GM21447 (cell line): ENCODE data around the gene SGCD.

Source experiments
- ATAC-seq: cut with Tn5 transposase; IDR thresholded peaks from one replicate; pipeline ENCODE4 v1.9.1; 2021; ENCODE audit not compliant: unreplicated experiment

The SGCD gene

DNA sequence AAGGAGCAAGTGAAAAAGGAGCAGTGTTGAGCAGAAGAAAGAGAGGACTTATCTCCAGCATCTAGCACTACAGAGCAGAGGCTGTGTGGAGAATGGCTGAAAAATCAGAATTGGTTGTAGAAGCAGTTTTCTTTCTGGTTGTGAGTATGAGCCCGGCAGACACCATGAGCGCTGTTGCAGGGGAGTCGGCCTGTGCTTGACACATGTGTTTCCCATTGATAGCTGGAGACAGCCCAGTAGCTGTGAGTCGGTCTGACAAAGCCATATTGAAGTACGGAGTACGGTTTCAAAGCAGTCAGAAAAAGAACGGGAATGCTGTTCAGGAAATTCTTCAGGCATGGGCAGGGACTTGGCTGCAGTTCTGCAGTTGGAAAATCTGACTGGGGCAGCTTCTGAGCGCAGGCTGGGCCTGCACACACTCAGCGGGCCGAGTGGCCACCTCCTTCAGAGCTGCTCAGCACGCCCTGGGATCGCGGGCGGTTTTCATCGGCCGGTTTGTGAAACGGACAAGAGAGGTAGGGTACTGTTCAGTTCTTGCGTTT lies at the start of gene SGCD:
Gene SGCD, plus strand, starts transcription at position 447 of the 542 bp plus-strand sequence.
- no peak for ATAC-seq

DNA sequence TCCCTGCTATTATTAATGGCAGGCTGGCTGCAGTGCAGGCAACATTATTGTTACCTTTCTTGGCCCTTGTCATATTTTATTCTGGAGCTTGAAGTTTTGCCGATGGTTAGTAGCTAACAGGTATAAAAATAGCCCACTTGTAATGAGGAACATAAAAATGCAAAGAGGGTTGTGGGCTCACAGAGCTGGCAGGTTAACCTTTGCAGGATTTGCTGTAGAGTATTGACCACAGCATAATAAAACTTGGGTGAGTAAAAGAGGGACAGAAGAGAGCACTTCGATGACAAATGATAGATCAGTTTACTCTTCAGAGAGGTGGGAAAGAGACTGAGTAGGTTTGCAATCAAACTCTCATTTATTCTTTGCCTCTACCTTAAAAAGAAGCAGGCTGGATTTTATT lies 49.7 kb upstream of the SGCD start:
- ATAC-seq = no peak

DNA sequence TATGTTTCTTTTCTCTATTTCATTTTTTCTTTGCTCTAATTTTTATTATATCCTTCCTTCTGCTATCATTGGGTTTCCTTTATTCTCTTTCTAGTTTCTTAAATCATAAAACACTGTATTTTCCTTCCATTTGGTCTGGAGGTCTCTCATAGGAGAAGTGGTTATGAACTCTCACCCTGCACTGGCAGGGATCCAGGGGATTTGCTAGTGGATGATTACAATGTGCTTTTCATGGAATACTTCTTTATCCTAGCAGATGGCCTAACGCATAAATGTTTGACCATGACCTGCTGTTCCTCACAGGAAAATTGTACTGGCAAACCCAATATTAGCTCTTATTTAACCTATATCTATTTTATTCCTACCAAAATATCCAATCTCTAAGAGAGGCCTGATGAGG lies 31.5 kb upstream of the SGCD start:
- no peak for ATAC-seq

DNA sequence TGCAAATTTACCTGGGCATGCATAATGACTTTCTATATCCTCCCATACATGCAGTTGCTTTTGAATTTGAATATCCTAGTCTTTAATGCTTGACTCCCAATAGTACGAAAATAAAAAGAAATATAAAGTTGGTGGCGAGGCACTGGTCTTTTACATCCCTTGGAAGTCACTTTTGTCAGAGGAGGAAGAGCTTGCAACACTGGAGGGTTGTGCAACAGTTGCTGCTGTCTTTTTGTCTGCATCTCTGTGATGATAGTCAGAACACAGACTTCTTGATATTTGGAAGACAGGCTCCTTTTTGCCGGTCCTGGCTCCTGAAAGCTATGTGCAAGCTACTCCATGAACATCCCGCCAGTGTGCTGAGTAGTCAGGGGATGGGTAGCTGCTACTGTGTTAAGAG lies 16.8 kb upstream of the SGCD start:
- no peak for ATAC-seq

DNA sequence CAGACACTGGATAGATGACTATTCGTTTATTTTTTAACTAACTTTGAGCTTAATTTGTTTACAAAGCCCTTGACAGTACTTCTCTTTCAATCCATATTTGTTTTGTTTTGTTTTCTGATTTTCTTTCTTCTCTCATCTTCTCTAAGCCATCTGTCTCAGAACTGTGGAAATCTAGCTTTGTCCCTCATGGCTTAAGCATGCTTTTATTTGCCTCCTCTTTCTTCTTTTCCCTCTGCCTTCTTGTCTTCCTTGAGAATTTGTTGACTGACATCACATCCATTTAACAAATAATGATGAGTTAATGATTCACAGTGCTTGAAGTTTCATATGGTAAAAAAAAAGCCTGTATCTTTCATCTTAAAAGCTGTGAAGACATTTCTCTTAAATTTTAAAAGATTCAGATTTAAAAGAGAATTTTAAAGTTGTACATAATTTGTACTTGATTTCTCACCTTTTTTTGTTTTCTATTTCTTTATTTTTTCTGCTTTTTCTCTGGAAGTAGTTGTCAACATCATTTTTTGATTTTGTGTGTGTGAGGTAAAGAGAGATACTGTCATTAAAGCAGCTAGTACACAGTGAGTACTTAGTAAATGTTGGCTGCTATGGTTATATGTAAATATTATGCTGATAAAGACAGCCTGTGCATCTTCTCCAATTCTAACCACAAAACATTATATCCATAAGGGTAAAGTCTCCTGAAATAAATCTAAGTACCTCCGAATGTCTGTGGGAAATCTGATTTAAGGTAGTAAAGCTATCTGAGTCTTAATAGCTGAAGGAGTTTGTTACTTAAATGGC lies 13.9 kb upstream of the SGCD start:
- no peak for ATAC-seq

DNA sequence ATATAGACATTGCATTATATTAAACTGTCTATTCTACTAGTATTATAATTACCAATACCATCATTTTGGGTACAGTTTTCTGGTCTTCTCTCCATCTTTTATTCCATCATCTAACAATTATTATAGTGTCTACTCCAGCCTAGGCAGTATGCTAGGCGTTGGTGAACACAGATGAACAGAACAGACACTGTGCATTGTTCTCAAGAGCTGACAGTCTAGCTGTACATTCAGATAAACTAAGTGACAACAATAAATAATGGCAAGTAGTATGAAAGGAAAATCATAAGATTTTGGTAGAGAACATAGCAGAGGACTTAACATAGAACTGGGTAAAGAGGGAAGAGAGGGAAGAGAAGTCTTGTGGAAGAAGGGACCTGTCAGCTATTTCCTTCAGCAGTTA lies 12.5 kb upstream of the SGCD start:
- ATAC-seq = no peak

DNA sequence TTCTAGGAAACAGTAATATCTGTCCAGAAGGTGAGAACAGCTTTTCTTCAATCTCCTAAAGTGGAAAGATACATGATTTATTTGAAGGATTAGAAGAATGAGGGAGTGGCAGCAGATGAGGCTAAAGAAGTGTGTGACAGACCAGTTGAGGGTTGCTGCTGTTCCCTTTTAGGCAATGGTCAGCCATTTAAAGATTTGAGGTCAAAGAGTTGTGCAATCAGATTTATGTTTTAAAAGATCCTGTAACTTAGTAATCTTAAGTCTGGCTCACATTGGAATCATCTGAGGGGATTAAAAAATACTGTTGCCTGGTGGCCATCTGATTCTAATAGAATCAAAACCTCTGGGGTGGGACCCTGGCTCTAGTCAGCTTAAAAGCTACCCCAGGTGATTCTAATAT lies 4.3 kb upstream of the SGCD start:
- no peak for ATAC-seq

DNA sequence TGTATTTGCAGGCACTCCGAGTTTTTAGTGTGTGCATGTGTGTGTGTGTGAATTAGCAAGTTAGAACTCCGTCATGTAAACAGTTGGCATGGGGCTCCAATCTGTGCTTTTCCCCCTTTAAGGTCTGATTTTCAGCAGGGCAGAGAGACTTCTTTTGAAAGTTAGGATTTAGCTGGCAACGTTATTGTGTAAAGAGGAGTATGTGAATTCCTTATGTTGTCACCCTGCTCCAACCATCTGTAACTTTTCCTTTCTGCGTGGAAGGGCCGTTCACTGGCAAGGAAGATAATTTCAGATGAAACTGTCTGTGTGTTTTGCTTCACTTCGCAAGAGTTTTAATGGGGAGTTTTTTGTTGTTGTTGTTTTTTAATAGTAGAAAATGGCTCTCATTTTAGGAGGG lies 332 bp downstream of the SGCD start:
- no peak for ATAC-seq

DNA sequence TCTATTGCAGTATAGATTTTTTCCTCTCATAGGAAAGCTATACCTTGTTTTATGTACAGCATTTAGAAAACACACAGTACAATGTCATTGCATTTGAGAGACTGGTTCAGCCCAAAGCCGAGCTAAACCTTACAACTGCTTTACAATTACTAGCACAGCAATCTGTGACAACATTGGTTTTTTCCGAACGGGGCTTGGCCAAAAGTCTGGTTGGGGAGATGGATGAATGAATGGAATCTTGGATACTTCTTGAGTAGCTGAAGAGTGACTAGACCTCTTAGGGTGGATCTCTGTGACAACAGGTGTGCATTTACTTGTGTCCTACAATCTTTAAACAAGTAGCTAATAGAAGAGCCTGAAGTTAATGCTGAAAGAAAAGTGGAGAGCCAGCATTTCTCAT lies 1.2 kb downstream of the SGCD start:
- ATAC-seq = no peak

DNA sequence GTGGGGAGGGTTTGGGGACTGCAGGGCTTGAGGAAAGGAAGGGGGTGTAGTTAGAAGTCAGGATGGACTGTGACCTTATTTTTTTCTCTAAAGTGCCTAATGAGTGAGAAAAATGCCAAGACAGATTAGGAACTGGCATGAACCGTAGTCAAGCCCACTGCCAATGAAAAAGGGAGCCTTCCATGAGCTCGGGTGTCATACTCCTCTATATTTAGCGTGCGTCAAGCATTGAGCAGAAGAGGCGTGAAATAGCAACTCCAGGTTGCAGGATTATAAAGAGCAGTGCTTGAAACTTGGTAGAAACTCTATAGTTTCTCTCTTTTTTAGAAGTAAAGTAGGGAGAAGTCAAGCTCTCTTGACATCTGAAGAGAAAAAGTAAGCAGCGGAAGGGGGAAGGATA lies 1.8 kb downstream of the SGCD start:
- no peak for ATAC-seq

DNA sequence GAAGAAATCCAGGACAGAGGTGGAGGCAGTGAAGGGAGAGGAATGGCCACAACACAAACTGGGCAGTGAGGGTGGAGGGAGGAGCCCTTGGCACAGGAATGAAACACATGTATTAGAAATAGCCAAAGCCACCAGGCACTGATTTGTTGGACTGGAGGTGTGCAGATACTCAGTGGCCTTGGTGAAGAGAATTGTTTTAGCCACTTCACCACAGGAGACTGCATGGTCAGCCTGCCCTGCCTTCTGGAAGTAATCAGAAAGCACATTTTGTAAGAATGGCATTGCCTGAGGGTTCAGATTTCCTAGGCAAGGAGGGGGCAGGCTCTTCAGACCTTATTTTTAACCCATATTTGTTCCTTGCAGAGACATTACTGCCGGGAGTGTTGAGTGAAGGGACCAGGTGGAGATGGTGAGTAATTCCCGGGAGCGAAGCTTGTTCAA lies 2.2 kb downstream of the SGCD start:
- ATAC-seq = no peak

DNA sequence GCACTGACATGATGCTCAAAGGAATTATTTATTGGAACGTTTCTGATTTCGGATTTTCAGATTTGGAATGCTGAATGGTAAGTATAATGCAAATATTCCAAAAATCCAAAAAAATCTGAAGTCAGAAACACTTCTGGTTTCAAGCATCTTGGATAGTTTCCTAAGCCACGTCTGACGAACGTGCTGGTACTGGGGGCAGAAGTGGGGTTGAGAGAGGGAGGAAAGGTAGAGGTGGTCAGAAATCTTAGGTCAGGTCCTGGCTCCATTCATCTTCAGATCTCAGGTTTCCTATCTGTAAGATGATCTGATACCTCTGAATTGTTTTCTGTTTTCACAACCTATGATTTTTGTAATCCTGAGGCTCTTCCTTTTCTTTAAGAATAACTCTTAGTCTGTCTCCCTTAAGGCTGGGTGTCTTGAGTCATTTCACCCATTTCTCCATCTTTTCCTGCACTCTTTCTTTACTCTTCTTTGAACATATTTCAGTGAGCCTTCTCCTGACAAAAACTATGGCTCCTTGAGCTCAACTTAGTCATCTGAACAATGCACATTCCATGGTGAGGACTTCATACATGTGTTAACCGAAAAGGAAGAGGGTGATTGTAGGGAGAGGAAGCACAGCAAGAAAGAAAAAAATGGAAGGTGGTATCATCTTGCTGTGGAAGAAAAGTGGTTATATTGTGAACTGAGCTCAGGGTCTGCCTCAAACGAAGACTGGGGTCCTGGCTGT lies 3.3 kb downstream of the SGCD start:
- ATAC-seq = no peak

DNA sequence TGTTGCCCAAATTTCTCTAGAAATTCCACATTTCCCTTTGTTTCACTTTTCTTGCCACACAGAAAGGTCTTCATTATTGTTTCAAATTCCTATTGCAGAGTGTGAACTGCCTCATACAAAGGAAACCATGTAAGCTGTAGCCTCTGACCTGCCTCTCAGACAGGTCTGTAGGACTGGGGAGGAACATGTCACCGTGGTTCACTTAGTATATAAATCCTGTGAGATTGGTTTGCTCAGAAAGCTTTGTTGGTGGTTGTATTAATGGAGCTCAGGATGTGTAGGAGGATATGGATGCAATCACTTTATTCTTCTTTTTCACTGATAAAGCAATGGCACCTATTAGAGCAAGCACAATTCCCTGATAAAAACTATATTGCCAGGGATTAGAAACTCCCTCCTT lies 4.2 kb downstream of the SGCD start:
- no peak for ATAC-seq

DNA sequence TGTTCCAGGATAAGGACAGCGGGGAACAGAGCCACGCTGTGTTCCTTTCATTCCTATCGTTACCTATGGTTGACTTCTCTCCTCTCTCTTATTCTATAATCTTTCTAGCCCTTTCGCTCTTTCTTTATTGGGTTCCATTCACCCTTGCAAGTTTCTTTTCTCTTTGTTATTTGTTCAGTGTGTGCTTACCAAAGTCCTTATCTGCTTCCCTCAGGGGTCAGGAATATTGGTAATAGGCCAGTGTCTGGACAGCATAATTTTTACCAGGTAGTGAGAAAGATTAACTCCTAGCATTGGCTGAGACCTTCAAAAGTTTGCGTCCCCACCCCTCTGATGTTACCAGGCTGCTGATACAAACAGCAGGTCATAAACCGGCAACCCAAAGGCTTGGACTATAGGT lies 4.9 kb downstream of the SGCD start:
- ATAC-seq = no peak

DNA sequence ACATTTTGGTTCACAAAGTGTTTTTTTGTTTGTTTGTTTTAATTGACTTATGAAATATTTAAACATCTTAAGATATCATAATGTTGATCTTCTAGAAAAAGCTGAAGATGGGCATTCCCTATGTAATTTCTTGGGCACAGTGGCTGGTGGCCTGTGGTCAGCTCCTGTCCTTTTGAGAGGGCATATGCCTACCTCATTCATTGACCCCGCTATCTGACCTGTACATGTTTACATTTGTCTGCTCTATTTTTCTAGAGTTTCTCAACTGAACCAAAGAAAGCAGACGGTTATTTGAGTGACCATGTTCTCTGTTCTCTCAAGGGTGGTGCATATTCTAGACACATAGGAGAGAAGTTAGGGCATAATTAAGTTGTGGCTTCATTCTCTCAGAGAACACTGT lies 5.3 kb downstream of the SGCD start:
- no peak for ATAC-seq

DNA sequence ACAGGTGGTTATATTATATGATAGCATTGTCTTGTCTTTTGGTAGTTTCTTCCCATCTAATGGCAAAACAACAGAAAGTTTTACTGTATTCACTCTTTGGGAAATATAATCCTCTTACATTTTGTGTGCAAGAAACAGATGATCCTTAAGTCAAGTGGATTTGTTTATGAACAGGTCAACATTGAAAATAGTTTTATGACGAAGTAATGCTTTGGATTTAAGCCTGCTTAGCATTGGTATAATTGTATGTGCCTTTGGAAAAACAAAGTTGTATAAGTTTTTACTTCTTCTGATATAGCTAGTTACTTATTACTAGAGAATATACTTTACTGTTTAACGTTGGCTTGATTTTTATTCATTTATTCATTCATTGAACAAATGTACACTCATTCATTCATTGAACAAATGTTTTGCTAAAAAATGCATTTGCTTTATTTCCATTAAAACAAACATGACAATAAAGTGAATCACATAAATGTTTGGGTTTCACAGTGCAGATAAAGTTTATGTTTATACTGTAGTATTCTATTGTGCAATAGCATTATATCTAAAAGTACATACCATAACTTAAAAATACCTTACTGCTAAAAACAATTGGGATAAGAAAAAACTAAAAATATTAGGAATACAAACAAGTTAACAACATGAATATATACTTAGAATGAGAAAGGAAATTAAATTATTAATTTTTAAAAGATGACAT lies 12.3 kb downstream of the SGCD start:
- ATAC-seq = no peak

DNA sequence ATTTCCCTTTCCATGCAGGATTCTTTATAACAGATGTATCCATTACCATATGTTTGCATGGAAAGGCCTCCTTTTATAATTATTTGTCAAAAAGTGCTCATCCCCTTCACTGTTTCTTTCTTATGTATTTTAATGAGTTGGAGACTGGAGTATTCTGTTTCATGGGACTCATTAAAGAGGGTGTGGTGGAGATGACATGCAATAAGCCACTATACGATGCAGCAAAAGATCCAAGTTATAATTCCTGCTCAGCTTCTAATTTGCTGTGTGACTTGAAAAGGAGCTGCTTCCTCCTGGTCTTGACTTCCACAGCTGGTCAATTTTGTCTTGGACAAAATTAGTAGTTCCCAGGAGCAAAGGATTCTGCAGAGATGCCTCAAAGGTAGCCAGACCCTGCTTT lies 13.9 kb downstream of the SGCD start:
- ATAC-seq = no peak

DNA sequence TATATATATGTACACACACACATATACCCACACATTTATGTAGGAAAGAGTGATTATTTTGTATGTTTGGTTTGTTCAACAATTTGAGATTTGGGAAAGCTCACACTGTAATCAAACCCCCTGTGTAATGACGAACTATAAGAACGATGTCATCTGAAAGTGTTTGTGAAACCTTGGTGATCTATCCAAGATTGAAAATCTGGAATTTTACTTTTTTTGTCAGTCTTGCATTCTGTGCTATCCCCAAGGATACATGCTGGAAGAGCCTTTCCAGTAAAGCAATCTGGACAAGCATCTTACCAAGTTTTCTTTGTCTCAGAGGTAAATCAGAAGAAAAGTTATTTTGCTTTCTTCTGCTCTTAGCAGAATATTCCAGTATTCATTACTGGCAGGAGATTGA lies 23.3 kb downstream of the SGCD start:
- no peak for ATAC-seq

DNA sequence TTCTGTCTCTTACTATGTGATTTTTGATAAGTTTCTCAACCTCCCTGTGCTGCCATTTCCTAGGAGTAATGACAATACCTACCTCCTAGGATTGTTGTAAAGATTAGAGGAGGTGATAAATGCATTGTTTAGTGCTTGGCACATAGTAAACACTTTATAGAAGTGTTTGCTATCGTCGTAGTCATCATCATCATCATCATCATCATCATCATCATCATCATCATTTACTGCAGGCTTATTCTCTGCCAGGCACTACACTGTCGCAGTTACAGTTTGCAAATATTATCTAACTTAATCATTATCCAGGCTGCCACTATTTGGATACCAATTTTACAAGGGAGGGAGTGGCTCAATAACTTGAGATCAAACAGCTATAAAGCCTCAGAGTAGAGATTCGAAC lies 24.5 kb downstream of the SGCD start:
- no peak for ATAC-seq

DNA sequence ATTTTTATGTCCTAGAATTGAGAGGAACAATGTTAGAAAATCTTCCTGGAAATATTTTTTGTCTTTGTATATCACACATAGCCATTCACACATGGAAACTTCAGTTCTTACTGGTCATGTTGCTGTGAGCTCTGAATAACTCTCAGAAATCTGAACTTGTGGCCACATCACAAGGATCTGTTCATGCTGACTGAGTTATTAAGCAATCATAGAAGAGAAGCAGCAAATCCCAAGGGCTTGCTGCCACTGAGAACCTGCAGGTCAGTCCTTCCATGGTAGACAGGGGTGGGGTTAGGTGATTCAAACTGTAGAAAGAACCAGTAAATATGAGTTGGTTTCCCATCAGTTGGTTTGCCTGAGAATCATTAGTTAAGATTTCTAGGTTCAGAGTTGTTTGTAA lies 27.6 kb downstream of the SGCD start:
- ATAC-seq = no peak

DNA sequence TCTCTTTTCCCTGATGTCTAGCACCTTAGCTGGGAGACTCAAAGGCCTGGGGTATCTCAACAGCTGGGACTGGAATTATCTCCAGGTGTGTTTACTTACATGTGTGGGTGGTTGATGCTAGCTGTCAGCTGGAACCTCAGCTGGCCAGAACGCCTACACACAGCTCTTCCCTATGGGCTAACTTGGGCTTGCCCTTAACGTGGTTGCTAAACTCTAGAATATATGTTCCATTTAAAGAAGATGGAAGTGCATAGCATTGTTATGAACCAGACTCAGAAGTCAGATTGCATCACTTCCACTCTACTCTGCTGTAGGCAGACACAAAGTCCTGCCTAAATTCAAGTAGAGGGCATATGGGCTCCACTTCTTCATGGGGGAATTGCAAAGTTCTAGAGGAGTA lies 29.3 kb downstream of the SGCD start:
- no peak for ATAC-seq

DNA sequence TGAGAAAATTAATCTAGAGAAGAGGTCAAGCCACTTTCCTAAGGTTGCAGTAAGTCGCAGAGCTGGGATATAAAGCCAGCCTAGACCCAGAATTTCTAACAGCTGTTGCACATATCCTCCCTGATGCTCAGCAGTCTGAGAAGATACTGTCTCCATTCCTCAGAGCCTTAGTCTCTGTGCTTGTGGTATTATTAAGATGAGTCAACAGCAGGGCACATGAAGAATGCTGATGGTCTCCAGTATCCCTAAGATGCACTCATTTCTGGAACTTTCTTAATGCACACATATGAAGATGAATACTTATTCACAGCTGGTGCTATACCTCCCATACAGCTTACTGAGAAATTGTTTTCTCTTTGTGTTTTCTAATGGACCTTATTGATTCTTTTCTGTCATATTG lies 32.5 kb downstream of the SGCD start:
- no peak for ATAC-seq
